ENCODE data around the gene MTFMT.
"Not testable (repeated sequence)": the region's sequence is repeated elsewhere in the genome, so short reads cannot be mapped to it uniquely, and the experiment has no call there.

Gene MTFMT

DNA sequence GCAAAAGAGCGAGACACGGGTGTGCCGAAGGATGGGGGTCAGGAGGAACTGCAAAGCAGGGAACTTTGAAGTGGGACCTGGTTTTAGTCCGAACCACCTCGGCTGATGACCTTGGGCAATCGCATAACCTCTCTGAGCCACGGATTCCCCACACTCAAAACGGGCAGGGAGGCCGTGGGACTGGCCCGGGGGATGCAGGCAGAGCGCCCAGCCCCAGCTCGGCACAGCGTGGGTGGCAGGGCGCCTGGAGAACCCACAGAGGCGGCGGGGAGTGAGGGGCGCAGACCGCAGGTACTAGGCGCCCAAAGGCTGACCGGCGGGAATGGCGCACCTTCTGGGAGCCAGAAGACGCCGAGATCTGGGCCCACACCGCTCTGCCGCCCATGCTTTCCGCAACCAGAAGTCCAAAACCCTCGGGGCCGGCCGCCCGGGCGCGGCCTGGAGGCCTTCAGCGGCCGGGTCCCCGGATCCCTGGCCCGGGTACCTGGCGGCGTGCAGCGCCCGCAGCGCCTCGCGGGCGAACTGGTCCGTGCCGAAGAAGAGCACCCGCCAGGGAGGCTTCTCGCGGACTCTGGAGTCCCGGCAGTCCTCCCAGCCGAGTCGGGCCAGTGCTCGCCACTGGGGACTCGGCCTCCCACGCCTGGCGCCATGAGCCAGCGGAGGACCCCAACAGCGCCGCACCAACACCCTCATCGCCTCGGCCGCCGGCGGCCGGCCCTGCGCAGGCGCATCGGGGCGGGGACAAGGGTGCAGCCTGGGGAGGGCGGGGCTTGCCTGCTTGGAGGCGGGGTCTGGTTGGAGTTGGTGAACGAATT lies at the start of gene MTFMT:
Gene MTFMT, minus strand, starts transcription at position 719 of the 815 bp plus-strand sequence. Its CDS starts 26 bp downstream, at position 693.
- DNase-seq (ENCODE audit: low read depth) = peak; percentile 9

DNA sequence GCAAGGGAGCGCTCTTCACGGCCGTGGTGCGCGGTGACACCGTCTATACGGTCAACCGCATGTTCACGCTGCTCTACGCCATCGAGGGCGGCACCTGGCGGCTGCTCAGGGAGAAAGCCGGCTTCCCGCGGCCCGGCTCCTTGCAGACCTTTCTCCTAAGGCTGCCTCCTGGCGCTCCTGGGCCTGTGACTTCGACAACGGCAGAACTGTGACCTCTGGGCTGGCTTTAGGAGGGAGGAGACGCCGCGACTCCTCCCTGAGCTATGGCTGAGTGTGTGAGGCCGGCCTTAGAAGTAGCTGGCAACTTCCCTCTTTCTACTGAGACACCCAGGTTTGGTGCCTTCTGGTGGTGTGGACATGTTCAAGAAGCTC lies 48.5 kb upstream of the MTFMT start:
- no peak for DNase-seq (ENCODE audit: low read depth)

DNA sequence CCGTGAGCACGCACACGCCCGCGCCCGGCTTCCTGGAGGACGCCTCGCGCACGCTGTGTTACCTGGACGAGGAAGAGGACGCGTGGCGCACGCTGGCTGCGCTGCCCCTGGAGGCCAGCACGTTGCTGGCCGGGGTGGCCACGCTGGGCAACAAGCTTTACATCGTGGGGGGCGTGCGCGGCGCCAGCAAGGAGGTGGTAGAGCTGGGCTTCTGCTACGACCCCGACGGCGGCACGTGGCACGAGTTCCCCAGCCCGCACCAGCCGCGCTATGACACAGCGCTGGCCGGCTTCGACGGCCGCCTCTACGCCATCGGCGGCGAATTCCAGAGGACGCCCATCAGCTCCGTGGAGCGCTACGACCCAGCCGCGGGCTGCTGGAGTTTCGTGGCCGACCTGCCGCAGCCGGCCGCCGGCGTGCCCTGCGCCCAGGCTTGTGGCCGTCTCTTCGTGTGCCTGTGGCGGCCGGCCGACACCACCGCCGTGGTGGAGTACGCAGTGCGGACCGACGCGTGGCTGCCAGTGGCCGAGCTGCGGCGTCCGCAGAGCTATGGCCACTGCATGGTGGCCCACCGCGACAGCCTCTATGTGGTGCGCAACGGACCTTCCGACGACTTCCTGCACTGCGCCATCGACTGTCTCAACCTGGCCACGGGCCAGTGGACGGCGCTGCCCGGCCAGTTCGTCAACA lies 48.0 kb upstream of the MTFMT start:
- DNase-seq (ENCODE audit: low read depth) = no peak

DNA sequence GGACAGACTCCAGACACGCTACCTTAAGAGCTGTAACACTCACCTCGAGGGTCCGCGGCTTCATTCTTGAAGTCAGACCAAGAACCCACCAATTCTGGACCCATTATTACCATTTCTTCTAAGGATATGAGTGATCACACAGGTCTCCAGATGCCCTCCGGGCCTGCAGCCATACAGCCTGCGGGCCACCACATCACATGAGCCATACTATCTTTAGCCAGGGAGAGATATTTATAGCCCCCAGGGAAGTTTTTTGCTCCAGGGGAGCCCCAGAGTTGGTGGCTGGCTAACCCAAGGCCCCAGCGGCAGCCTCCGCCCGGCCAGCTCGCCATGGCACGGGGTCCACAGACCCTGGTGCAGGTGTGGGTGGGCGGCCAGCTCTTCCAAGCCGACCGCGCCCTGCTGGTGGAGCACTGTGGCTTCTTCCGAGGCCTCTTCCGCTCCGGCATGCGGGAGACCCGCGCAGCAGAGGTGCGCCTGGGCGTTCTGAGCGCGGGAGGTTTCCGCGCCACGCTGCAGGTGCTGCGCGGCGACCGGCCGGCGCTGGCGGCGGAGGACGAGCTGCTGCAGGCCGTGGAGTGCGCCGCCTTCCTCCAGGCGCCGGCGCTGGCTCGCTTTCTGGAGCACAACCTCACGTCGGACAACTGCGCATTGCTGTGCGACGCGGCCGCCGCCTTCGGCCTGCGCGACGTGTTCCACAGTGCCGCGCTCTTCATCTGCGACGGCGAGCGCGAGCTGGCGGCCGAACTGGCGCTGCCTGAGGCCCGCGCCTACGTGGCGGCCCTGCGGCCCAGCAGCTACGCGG lies 47.2 kb upstream of the MTFMT start, which contains the start of gene KBTBD13:
Gene KBTBD13, plus strand, starts transcription at position 261 of the 805 bp plus-strand sequence. Its CDS starts 70 bp downstream, at position 331.
- DNase-seq (ENCODE audit: low read depth) = no peak

DNA sequence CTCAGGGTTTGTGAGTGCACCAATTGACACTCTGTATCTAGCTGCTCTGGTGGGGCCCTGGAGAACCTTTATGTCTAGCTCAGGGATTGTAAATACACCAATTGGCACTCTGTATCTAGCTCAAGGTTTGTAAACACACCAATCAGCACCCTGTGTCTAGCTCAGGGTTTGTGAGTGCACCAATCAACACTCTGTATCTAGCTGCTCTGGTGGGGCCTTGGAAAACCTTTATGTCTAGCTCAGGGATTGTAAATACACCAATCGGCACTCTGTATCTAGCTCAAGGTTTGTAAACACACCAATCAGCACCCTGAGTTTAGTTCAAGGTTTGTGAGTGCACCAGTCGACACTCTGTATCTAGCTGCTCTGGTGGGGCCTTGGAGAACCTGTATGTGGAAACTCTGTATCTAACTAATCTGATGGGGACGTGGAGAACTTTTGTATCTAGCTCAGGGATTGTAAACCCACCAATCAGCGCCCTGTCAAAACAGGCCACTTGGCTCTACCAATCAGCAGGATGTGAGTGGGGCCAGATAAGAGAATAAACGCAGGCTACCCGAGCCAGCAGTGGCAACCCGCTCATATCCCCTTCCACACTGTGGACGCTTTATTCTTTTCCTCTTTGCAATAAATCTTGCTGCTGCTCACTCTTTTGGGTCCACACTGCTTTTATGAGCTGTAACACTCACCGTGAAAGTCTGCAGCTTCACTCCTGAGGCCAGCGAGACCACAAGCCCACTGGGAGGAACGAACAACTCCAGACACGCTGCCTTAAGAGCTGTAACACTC lies 46.4 kb upstream of the MTFMT start:
- not testable (repeated sequence) for DNase-seq (ENCODE audit: low read depth)

DNA sequence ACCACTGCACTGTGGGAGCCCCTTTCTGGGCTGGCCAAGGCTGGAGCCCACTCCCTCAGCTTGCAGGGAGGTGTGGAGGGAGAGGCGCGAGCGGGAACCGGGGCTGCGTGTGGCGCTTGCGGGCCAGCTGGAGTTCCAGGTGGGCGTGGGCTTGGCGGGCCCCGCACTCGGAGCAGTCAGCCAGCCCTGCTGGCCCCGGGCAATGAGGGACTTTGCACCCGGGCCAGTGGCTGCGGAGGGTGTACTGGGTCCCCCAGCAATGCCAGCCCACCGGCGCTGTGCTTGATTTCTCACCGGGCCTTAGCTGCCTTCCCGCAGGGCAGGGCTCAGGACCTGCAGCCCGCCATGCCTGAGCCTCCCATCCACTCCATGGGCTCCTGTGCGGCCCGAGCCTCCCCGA lies 45.5 kb upstream of the MTFMT start:
- DNase-seq (ENCODE audit: low read depth) = not testable (repeated sequence)

DNA sequence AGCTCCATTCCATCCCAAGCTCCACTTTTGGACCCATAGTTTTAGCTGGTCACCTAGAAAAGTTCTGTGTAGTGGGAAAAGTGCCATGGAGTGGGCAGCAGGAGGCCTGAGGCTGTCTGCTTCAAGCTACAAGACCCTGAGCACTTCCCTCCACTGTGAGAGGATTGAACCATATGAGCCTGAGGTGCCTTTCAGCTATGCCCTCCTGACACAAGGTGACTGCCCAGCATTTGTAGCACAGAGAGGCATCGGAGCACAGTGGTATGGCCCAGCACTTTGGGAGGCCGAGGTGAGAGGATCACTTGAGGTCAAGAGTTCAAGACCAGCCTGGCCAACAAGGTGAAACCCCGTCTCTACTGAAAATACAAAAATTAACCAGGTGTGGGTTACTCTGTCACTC lies 43.2 kb upstream of the MTFMT start:
- DNase-seq (ENCODE audit: low read depth) = no peak

DNA sequence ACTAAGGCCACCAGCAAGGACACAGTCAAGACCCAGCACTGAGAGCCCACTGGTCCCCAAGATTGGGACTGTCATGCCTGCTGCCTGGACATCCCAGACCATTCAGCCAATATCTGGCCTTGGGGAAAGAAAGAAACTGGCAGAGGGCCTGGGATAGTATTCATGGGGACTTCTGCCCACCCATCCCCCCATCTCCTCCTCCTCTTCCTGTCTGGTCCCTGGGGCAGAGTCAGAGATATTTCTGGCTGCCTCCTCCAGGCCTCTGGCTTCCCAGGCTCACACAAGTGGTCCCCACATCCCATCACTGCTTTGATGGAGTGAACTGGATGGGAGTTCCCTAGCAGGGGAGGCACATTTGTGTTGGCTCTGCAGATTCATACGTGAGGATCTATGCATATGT lies 42.6 kb upstream of the MTFMT start:
- no peak for DNase-seq (ENCODE audit: low read depth)

DNA sequence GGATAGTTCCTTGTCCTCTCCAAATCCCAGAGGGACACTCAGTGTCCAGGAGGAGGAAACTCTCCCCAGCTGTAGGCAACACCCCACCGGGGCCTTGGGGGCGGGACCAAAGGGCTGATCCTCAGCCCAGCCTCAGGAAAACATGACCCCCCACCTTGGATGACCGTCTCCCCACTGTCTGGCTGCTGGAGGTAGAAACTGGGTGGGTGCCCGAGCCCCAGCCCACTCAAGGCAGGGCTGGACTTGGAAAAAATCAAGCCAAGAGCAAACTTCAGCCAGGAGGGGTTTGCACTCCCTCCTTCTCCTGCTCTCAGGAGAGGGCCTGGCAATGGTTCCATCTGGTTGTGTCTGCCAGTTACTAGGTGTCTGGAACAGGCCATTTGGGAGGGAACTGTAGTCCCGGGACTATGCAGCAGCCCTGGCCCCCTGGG lies 42.0 kb upstream of the MTFMT start:
- no peak for DNase-seq (ENCODE audit: low read depth)

DNA sequence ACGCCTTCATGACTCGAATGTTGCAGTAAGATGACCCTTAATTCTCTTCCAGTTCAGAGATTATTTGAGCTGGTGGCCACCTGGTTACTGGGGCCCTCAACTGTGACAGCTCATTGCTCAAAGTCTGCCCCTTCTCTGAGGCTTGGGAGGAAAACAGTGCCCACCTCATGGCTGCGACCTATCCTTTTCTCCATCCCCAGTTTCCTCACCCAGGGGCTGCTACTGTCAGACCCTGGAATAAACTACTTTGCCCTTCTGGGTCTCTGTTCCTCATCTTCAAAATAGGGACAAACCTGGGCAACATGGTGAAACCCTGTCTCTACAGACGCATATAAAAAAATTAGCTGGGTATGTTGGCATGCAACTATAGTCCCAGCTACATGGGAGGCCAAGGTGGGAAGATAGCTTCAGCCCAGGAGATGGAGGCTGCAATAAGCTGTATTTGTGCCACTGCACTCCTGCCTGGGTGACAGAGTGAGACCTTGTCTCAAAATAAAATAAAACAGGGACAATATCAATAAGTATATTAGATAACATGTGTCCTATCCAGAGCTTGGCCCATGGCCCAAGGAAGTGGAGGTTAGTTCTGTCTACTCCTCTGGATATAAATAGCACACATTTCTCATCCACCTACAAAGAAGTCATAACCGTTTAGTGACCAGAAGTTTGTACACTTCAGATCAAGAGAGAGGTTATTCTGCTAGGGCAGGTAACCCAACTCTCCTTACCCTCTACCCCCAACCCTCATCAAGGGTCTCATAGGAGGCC lies 40.5 kb upstream of the MTFMT start:
- no peak for DNase-seq (ENCODE audit: low read depth)

DNA sequence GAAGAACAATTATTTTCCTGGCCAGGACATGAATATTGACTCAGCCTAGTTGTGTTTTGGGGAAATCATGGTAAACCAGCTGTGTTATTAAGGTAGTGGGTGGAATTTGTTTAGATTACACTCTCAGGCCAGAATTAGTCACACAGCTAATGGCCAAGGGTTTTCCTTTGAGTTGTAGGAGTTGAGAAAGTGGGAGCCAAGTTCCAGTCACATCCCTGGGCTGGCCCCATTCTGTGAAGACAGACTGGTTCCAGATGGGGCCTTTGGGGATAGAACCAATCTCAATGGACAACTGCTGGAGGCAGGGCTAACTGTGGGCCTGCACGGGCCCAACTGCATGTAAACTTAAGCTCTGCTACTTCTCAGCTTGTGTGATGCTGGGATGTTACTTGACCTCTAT lies 39.7 kb upstream of the MTFMT start:
- peak; percentile 81 for DNase-seq (ENCODE audit: low read depth)

DNA sequence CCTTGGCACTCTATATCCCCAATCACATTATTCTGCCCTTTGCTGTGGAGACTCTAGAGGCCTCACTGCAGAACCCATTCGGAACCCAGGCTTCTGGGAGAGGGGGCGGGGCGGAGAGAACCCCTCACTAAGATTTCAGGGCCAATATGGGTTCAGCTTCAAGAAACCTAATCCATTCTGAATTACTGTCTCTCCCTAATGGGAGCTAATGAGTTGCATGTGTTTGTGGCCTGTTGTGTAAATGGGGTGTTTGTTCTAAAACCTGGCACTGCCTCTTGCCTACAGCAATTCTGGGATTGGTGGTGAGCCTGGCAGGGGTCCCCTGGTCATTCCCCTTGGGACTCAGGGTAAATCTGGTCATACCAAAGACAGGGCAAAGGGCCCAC lies 39.0 kb upstream of the MTFMT start:
- DNase-seq (ENCODE audit: low read depth) = no peak

DNA sequence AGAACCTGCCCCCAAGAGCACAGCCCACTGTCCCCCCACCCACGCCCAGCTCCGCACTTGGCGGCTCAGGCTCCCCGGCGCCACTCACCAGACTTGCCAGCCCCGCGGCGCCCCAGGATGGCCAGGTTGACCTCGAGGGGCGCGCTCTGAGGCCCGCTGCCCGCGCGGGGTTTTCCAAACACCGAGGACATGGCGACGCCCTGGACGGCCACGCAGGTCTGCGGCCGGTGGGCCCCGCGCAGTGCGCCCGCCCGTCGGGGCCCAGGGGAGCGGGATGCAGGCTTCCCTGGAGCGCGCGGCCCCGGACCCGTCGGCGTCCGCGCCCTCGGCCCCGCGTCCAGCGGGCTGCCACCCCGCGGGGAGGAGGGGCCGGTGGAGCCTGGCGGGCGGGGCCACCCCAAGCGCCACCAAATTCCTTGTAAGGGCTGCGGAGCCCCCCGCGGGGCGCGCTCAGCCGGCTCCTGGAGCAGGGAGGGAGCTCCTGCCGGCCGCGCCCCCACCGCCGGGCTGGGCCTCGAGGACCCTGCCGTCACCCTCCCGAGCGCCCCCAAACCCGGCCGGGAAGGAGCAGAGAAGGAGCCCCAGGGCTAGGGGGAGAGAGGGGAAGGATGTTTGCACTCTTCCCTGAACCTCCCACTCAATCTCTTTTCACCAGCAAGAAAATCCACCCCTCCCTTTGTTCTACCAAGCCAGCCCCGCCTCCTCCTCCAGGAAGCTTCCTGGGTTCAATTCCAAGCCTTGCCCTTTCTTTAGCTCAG lies 38.4 kb upstream of the MTFMT start, which contains the start of gene RASL12:
Gene RASL12, minus strand, starts transcription at position 347 of the 758 bp plus-strand sequence. Its CDS starts 156 bp downstream, at position 191.
- DNase-seq (ENCODE audit: low read depth) = no peak

DNA sequence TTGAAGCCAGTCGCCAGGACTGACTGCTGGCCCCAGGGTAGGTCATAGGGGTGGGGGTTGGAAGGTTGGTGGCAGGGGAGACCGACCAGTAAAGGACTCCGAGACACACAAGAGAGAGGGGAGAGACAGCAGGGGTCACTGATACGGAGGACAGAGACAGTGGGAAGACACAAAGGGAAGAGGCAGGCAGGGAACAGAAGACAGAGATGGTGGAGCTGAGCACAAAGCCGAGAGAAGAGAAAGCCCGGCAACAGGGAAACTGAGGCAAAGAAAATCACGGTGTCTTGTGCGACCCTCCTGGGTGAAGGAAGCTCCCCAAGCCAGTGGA lies 37.8 kb upstream of the MTFMT start:
- DNase-seq (ENCODE audit: low read depth) = no peak

DNA sequence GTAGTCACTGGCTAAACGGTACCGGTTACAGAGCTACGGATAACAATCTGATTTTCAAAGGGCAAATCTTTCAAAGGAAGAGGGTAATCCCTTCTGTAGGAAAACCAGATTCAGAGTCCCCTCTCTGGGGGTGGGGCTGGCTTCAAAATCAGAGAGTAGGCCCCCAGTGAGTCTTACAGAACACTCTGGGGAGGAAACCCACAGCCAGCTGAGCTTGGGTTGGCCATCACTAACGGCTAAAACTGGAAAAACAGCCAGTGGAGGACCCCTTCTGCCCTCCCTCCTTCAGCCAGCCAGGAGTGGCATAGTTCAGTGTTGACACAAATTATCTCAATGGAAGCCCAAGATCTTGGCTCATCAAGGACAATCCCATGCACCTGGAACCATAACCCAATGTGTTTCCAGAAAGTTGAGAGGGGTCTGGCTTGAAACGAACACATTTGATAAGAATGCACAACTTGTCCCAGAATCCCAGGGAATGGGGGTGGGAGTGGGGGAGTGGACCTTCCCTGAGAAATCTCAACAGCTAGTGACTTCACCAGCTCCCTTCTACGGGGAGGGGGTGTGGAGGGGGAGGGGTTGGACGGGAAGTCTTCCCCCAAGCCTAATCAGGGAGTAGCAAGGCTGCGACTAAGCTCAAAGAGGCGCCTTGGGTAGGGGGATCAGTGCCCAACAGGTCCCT lies 37.3 kb upstream of the MTFMT start:
- no peak for DNase-seq (ENCODE audit: low read depth)

DNA sequence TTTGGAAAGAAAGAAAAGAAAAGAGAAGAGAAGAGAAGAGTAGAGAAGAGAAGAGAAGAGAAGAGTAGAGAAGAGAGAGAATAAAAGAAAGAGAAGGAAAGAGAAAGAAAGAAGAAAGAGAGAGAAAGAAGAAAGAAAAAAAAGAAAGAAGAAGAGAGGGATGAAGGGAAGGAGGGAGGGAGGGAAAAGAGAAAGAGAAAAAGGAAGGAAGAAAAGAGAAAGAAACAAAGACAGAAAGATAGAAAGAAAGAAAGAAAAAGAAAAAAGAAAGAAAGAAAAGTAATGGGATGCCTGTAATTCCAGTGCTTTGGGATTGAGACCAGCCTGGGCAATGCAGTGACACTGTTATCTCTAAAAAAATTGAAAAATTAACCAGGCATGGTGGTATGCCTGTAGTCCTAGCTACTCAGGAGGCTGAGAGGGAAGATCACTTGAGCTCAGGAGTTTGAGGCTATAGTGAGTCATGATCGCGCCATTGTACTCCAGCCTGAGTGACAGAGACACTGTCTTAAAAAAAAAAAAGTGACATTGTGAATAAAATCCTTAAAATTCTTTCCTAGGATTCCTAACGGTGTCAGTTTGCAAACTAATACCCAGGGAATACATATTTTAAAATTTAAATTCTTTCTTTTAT lies 36.7 kb upstream of the MTFMT start:
- no peak for DNase-seq (ENCODE audit: low read depth)

DNA sequence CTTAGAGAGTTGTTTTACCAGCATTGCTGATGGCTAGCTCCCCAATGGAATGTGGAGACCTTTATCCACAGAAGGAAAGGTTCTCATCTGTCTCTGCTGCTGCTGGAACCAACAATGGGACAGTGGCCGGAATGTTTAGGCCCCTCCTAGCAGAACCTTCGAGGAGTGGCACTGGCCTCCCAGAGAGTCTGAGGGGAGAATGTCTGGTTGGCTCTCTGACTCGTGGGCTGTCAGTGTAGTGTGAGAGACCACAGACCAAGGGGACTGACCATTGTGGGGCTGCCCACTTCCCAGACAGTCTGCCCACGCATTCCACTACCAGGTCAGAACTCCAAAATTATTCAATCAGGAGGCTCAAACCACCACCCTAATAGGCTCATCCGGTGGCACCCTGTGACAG lies 33.3 kb upstream of the MTFMT start:
- no peak for DNase-seq (ENCODE audit: low read depth)

DNA sequence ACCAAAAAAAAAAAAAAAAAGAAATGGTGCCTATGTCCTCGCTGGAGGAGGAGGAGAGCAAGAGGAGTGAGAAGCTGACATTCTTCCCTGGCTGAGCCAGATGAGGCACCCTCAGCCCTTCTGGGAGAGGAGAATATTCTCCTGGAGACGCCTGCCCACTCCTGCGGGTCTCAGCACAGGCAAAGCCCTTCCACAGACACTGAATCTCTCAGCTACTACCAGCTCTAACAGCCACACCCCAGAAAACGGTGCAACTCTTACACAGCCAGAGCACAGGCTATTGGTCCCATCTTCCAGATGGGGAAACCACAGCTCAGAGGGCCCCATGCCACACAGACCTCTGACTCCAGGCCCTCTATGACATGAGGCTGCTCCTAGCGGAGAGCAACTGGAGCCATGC lies 32.6 kb upstream of the MTFMT start:
- DNase-seq (ENCODE audit: low read depth) = no peak

All from GM04503 (cell line).